NT2/D1 (cell line): ENCODE data around the gene MPG.

ENCODE experiments used
- DNase-seq: peaks from one replicate; pipeline ENCODE4 v3.0.0-alpha.2; 2011; ENCODE audit warnings: low read depth, low spot score
- H3K27me3 ChIP-seq: 2 replicates; pipeline ENCODE4 v1.6.0; 2011; ENCODE audit warnings: mild to moderate bottlenecking; ENCODE audit not compliant: insufficient read length, insufficient read depth
- H3K36me3 ChIP-seq: 2 replicates; pipeline ENCODE4 v1.6.1; 2011; ENCODE audit warnings: mild to moderate bottlenecking, low read length, mixed read lengths; ENCODE audit not compliant: insufficient read depth, insufficient read length
- H3K4me1 ChIP-seq: 2 replicates; pipeline ENCODE4 v1.5.1; 2011; ENCODE audit not compliant: insufficient read depth, insufficient read length
- H3K4me3 ChIP-seq: 2 replicates; pipeline ENCODE4 v1.5.1; 2011; ENCODE audit warnings: low read depth; ENCODE audit not compliant: insufficient read length
- H3K9ac ChIP-seq: 2 replicates; pipeline ENCODE4 v1.6.0; 2011; ENCODE audit warnings: low read depth; ENCODE audit not compliant: insufficient read length
- H3K9me3 ChIP-seq: 2 replicates; pipeline ENCODE4 v1.5.1; 2011; ENCODE audit warnings: mild to moderate bottlenecking, low read length; ENCODE audit not compliant: insufficient read depth
- SUZ12 ChIP-seq: IDR thresholded peaks from 2 replicates; pipeline ENCODE4 v1.6.1; 2011; ENCODE audit not compliant: insufficient read length, insufficient read depth; ENCODE audit errors: extremely low read depth
- YY1 ChIP-seq: IDR thresholded peaks from 2 replicates; pipeline ENCODE4 v1.6.1; 2011; ENCODE audit not compliant: insufficient read length, insufficient read depth
- ZNF274 ChIP-seq: IDR thresholded peaks from 2 replicates; pipeline ENCODE4 v1.6.1; 2011; ENCODE audit warnings: mild to moderate bottlenecking, low read depth, low read length

Gene MPG

GRCh38 chr16:54237-54581 is 23.8 kb upstream of the MPG start:
- TF ChIP-seq SUZ12, result no peak
- DNase-seq, result no peak
- H3K4me1 ChIP-seq, result no peaks in the 10 kb centered on the region

GRCh38 chr16:55571-56136 is 22.4 kb upstream of the MPG start:
- DNase-seq, result no peak
- Histone ChIP-seq H3K9me3 (no peaks in the 10 kb centered on the region), H3K36me3 (peaks cover 68% of the 10 kb centered on the region), H3K4me3 (no peak overlapping the region), H3K4me1 (no peaks in the 10 kb centered on the region), H3K27me3 (no peaks in the 10 kb centered on the region), H3K9ac (no peak overlapping the region)
- TF ChIP-seq SUZ12, result no peak
- no peak for TF ChIP-seq YY1
- no peak for TF ChIP-seq ZNF274

More at GRCh38 chr16:54237-54581, 23.8 kb upstream of the MPG start:
- Histone ChIP-seq H3K4me3 (peak overlapping the region; percentile 97), H3K36me3 (peaks cover 62% of the 10 kb centered on the region), H3K27me3 (no peaks in the 10 kb centered on the region), H3K9ac (peak overlapping the region; percentile 98), H3K9me3 (no peaks in the 10 kb centered on the region)

- H3K36me3 ChIP-seq, result peaks cover 67% of the 10 kb centered on the region
- no peaks in the 10 kb centered on the region for H3K9me3 ChIP-seq
- TF ChIP-seq YY1 (no peak), ZNF274 (no peak), SUZ12 (no peak)
- no peaks in the 10 kb centered on the region for H3K4me1 ChIP-seq
- H3K4me3 ChIP-seq, result no peak overlapping the region
- DNase-seq, result no peak
- no peak overlapping the region for H3K9ac ChIP-seq
- no peaks in the 10 kb centered on the region for H3K27me3 ChIP-seq
Measured at GRCh38 chr16:56231-56927, 21.6 kb upstream of the MPG start.

- Histone ChIP-seq H3K4me3 (no peak overlapping the region), H3K9me3 (no peaks in the 10 kb centered on the region), H3K27me3 (no peaks in the 10 kb centered on the region), H3K4me1 (no peaks in the 10 kb centered on the region), H3K36me3 (peaks cover 78% of the 10 kb centered on the region), H3K9ac (no peak overlapping the region)
- DNase-seq, result no peak
- TF ChIP-seq ZNF274 (no peak), SUZ12 (no peak), YY1 (no peak)
Measured at GRCh38 chr16:57711-58110, 20.3 kb upstream of the MPG start.

GRCh38 chr16:58491-59439 is 19.3 kb upstream of the MPG start:
- H3K4me1 ChIP-seq, result no peaks in the 10 kb centered on the region
- H3K4me3 ChIP-seq, result no peak overlapping the region
- H3K27me3 ChIP-seq, result no peaks in the 10 kb centered on the region
- H3K36me3 ChIP-seq, result peaks cover 88% of the 10 kb centered on the region
- TF ChIP-seq YY1 (no peak), ZNF274 (no peak), SUZ12 (no peak)
- no peaks in the 10 kb centered on the region for H3K9me3 ChIP-seq
- DNase-seq, result no peak
- no peak overlapping the region for H3K9ac ChIP-seq

GRCh38 chr16:59440-60059 is 18.5 kb upstream of the MPG start:
- peaks cover 96% of the 10 kb centered on the region for H3K36me3 ChIP-seq

GRCh38 chr16:60166-60565 is 17.9 kb upstream of the MPG start:
- Histone ChIP-seq H3K4me3 (no peak overlapping the region), H3K9ac (no peak overlapping the region), H3K27me3 (no peaks in the 10 kb centered on the region), H3K9me3 (no peaks in the 10 kb centered on the region), H3K36me3 (peaks cover 99% of the 10 kb centered on the region), H3K4me1 (no peaks in the 10 kb centered on the region)
- TF ChIP-seq YY1 (no peak), SUZ12 (no peak), ZNF274 (no peak)
- no peak for DNase-seq

More at GRCh38 chr16:59440-60059, 18.5 kb upstream of the MPG start:
- DNase-seq, result no peak
- Histone ChIP-seq H3K27me3 (no peaks in the 10 kb centered on the region), H3K4me3 (no peak overlapping the region), H3K9ac (no peak overlapping the region), H3K4me1 (no peaks in the 10 kb centered on the region), H3K9me3 (no peaks in the 10 kb centered on the region)
- TF ChIP-seq ZNF274, result no peak
- no peak for TF ChIP-seq YY1
